K562 (cell line): ENCODE data around the gene WDR45B.

Experiments
- CTCF ChIP-seq, 3 experiments: IDR thresholded peaks in 2 of 3; conservative IDR thresholded peaks in 1 of 3; 2 replicates each; pipeline ENCODE4 v1.5.1; 2011 to 2012; ENCODE audit warnings: low read length in 3 of 3, mild to moderate bottlenecking in 3 of 3, control low read depth in 2 of 3, improper control_type of control experiment in 1 of 3, inconsistent platforms in 1 of 3, low read depth in 1 of 3, mixed read lengths in 1 of 3, moderate library complexity in 1 of 3; ENCODE audit not compliant: insufficient read depth in 2 of 3
- EHMT2 ChIP-seq: fragments of 450-650 bp; IDR thresholded peaks from 2 replicates; pipeline ENCODE4 v1.6.1; 2018; ENCODE audit warnings: antibody characterized with exemption
- ELK1 ChIP-seq: sonication (generic); formaldehyde crosslinking; IDR thresholded peaks from 2 replicates; pipeline ENCODE4 v1.8.1; 2022; ENCODE audit warnings: missing genetic modification reagents
- ETS1 ChIP-seq: conservative IDR thresholded peaks from 2 replicates; pipeline ENCODE4 v1.6.1; 2011; ENCODE audit warnings: low read depth, mild to moderate bottlenecking, low read length; ENCODE audit not compliant: control insufficient read depth
- FOS ChIP-seq: IDR thresholded peaks from 3 replicates; pipeline ENCODE4 v1.6.1; 2011; ENCODE audit not compliant: insufficient read length; ENCODE audit errors: extremely low read depth
- NR2F6 ChIP-seq: fragments of 450-650 bp; formaldehyde crosslinking; IDR thresholded peaks from 2 replicates; pipeline ENCODE4 v1.4.0; 2020; ENCODE audit warnings: mild to moderate bottlenecking
- RBFOX2 ChIP-seq: fragments of 200-400 bp; formaldehyde crosslinking; IDR thresholded peaks from 2 replicates; pipeline ENCODE4 v1.6.1; 2017; ENCODE audit warnings: low read depth, mild to moderate bottlenecking, low read length, moderate library complexity
- SP1 ChIP-seq: sonication (generic); formaldehyde crosslinking; IDR thresholded peaks from 2 replicates; pipeline ENCODE4 v1.8.1; 2022; ENCODE audit warnings: mild to moderate bottlenecking, missing genetic modification reagents
- ZNF274 ChIP-seq: IDR thresholded peaks from 2 replicates; pipeline ENCODE4 v1.6.1; 2011; ENCODE audit warnings: low read depth, mild to moderate bottlenecking, low read length, moderate library complexity, borderline replicate concordance
- TF ChIP-seq, protein P1 (sequence below), 2 experiments: fragments of 450-650 bp in 1 of 2; sonication (generic) in 1 of 2; formaldehyde crosslinking in 1 of 2; IDR thresholded peaks in 1 of 2; conservative IDR thresholded peaks in 1 of 2; 2 replicates each; pipeline versions ENCODE4 v1.6.1 to v1.8.1; 2016 to 2023; ENCODE audit warnings: mild to moderate bottlenecking in 2 of 2, moderate library complexity in 2 of 2, inconsistent platforms in 1 of 2, missing genetic modification reagents in 1 of 2
- TF ChIP-seq, protein P2 (sequence below): sonication (generic); formaldehyde crosslinking; IDR thresholded peaks from 2 replicates; pipeline ENCODE4 v1.8.0; 2022; ENCODE audit warnings: mild to moderate bottlenecking, missing genetic modification reagents, borderline replicate concordance

DNA sequence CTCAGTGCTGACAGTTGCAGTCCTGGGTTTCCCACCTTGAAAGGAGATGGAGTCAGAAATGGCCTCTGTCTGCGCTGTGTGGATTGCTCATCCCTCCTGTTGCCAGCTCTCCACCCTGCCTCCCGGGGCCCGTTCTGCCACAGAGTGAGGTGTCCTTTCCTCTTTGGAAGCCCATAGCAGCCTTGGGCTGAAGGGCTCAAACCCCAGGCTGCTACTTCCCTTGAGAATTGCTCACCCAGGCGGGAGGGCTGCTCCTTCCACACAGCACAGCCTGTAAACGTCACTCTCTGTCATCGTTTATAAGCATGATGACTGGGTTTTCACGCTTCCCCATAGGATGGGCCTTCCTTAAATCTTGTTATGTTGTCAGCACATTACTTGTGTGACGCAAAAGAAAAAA is 66.0 kb downstream of the WDR45B start:
- TF ChIP-seq ELK1 (CRISPR knock-in tag) (no peak), NR2F6 (no peak), ETS1 (no peak), EHMT2 (no peak), FOS (no peak), CTCF (IDR thresholded peaks at IDR 0.05 in 2 of 3, conservative IDR thresholded peaks at IDR 0.05 in 1 of 3; ENCODE audit: insufficient read depth in 2 of 3, low read depth in 1 of 3, low read length in 3 of 3) (no peak), SP1 (CRISPR knock-in tag) (no peak), ZNF274 (no peak), RBFOX2 (no peak)
- TF ChIP-seq, protein P1, sequence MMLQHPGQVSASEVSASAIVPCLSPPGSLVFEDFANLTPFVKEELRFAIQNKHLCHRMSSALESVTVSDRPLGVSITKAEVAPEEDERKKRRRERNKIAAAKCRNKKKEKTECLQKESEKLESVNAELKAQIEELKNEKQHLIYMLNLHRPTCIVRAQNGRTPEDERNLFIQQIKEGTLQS (IDR thresholded peaks at IDR 0.05) = no peak
- TF ChIP-seq, protein P1 (CRISPR knock-in tag; conservative IDR thresholded peaks at IDR 0.05) = no peak
- TF ChIP-seq, protein P2, sequence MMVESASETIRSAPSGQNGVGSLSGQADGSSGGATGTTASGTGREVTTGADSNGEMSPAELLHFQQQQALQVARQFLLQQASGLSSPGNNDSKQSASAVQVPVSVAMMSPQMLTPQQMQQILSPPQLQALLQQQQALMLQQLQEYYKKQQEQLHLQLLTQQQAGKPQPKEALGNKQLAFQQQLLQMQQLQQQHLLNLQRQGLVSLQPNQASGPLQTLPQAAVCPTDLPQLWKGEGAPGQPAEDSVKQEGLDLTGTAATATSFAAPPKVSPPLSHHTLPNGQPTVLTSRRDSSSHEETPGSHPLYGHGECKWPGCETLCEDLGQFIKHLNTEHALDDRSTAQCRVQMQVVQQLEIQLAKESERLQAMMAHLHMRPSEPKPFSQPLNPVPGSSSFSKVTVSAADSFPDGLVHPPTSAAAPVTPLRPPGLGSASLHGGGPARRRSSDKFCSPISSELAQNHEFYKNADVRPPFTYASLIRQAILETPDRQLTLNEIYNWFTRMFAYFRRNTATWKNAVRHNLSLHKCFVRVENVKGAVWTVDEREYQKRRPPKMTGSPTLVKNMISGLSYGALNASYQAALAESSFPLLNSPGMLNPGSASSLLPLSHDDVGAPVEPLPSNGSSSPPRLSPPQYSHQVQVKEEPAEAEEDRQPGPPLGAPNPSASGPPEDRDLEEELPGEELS (CRISPR knock-in tag) = no peak
